ENCODE results near the gene TCF7L1. TPM values are rescaled to one million over a fixed set of nuclear protein-coding genes. Genes with fewer than 3 reads are reported as not detected.

The TCF7L1 gene
- total RNA-seq, 1 experiment from 2014 or later = 2.8 TPM

- BruUV-seq (replicated peaks) = no TSS peak
- no peak overlapping the region for H3K4me2 ChIP-seq
- H3K79me2 ChIP-seq (ENCODE audit: low read depth) = no peaks in the 10 kb centered on the region
- no peaks in the 10 kb centered on the region for H3F3A ChIP-seq (ENCODE audit: insufficient read depth, low read depth)
- no peaks in the 10 kb centered on the region for H4K20me1 ChIP-seq (ENCODE audit: insufficient read depth)
- H3K9me2 ChIP-seq (ENCODE audit: insufficient read depth) = no peaks in the 10 kb centered on the region
- no peak overlapping the region for H3K4me3 ChIP-seq
- ChIA-PET CTCF (no interaction called here), POLR2A (ENCODE audit: unreplicated experiment) (interaction anchor here (0.6 kb wide), 1 partner anchor 105 kb away, joined by 4 read pairs; no protein-coding TSS in a partner anchor)
- H3K36me3 ChIP-seq (ENCODE audit: low read depth) = no peaks in the 10 kb centered on the region
- H3K27me3 ChIP-seq (ENCODE audit: insufficient read depth, low read depth) = no peaks in the 10 kb centered on the region
- TF ChIP-seq CTCF (conservative IDR thresholded peaks at IDR 0.05) (no peak), EZH2 (IDR thresholded peaks at IDR 0.05; ENCODE audit: low read depth) (no peak)
- intact Hi-C loops (cut with micrococcal nuclease; ENCODE audit: unreplicated experiment) = no loop called here
- no peak for DNase-seq
- H3K9me3 ChIP-seq (ENCODE audit: insufficient read depth, low read depth) = no peaks in the 10 kb centered on the region
- no peaks in the 10 kb centered on the region for H3K4me1 ChIP-seq (replicated peaks; ENCODE audit: insufficient read depth)
- H3K27ac ChIP-seq = no peak overlapping the region
- H2AFZ ChIP-seq = no peak overlapping the region
Measured at GRCh38 chr2:85181844-85182456, 48.8 kb downstream of the TCF7L1 start.

- no peak overlapping the region for H3K4me3 ChIP-seq
- H3K4me2 ChIP-seq = no peak overlapping the region
- DNase-seq = no peak
- intact Hi-C loops (cut with micrococcal nuclease; ENCODE audit: unreplicated experiment) = no loop called here
- TF ChIP-seq EZH2 (IDR thresholded peaks at IDR 0.05; ENCODE audit: low read depth) (no peak), CTCF (conservative IDR thresholded peaks at IDR 0.05) (no peak)
- H3K79me2 ChIP-seq (ENCODE audit: low read depth) = no peaks in the 10 kb centered on the region
- H3K36me3 ChIP-seq (ENCODE audit: low read depth) = no peaks in the 10 kb centered on the region
- BruUV-seq (replicated peaks) = no TSS peak
- no peak overlapping the region for H2AFZ ChIP-seq
- no peaks in the 10 kb centered on the region for H3K9me3 ChIP-seq (ENCODE audit: insufficient read depth, low read depth)
- no peaks in the 10 kb centered on the region for H3K9me2 ChIP-seq (ENCODE audit: insufficient read depth)
- no peaks in the 10 kb centered on the region for H3F3A ChIP-seq (ENCODE audit: insufficient read depth, low read depth)
- H4K20me1 ChIP-seq (ENCODE audit: insufficient read depth) = no peaks in the 10 kb centered on the region
- POLR2A ChIA-PET (ENCODE audit: unreplicated experiment) = no interaction called here
- H3K4me1 ChIP-seq (replicated peaks; ENCODE audit: insufficient read depth) = no peaks in the 10 kb centered on the region
- CTCF ChIA-PET = no interaction called here
- no peaks in the 10 kb centered on the region for H3K27me3 ChIP-seq (ENCODE audit: insufficient read depth, low read depth)
- H3K27ac ChIP-seq = no peak overlapping the region
Measured at GRCh38 chr2:85183076-85183475, 49.9 kb downstream of the TCF7L1 start.

- BruUV-seq (replicated peaks) = no TSS peak
- H3K9me3 ChIP-seq (ENCODE audit: insufficient read depth, low read depth) = no peaks in the 10 kb centered on the region
- H3K4me1 ChIP-seq (replicated peaks; ENCODE audit: insufficient read depth) = no peaks in the 10 kb centered on the region; the same call in 1 of the 2 replicates
- H3K4me3 ChIP-seq = no peak overlapping the region
- ChIA-PET POLR2A (ENCODE audit: unreplicated experiment) (no interaction called here), CTCF (no interaction called here)
- H3K27ac ChIP-seq = no peak overlapping the region
- H3K4me2 ChIP-seq = no peak overlapping the region
- DNase-seq = no peak
- no peaks in the 10 kb centered on the region for H3K36me3 ChIP-seq (ENCODE audit: low read depth)
- H4K20me1 ChIP-seq (ENCODE audit: insufficient read depth) = no peaks in the 10 kb centered on the region
- intact Hi-C loops (cut with micrococcal nuclease; ENCODE audit: unreplicated experiment) = no loop called here
- H3K9me2 ChIP-seq (ENCODE audit: insufficient read depth) = no peaks in the 10 kb centered on the region
- no peak overlapping the region for H2AFZ ChIP-seq
- no peaks in the 10 kb centered on the region for H3F3A ChIP-seq (ENCODE audit: insufficient read depth, low read depth)
- no peak for TF ChIP-seq EZH2 (IDR thresholded peaks at IDR 0.05; ENCODE audit: low read depth)
- TF ChIP-seq CTCF (conservative IDR thresholded peaks at IDR 0.05) = no peak
- H3K79me2 ChIP-seq (ENCODE audit: low read depth) = no peaks in the 10 kb centered on the region
- H3K27me3 ChIP-seq (ENCODE audit: insufficient read depth, low read depth) = no peaks in the 10 kb centered on the region
Measured at GRCh38 chr2:85183479-85183878, 50.3 kb downstream of the TCF7L1 start.
